GM23338 (cell line): Measurements from ENCODE around the gene CDC42BPA.

Source experiments
- CREB1 ChIP-seq: fragments of 250-450 bp; sonication (Bioruptor Pico); IDR thresholded peaks from 2 replicates; pipeline ENCODE4 v1.5.0; 2020; ENCODE audit warnings: low read depth, mild to moderate bottlenecking, moderate library complexity
- EZH2 ChIP-seq: fragments of 200-600 bp; sonication (generic); IDR thresholded peaks from one replicate; pipeline ENCODE4 v1.8.0; 2017; ENCODE audit warnings: antibody characterized with exemption, mild to moderate bottlenecking, low read depth; ENCODE audit not compliant: unreplicated experiment
- EZH2phosphoT487 ChIP-seq: fragments of 200-600 bp; sonication (generic); IDR thresholded peaks from one replicate; pipeline ENCODE4 v1.8.1; 2018; ENCODE audit warnings: antibody characterized with exemption; ENCODE audit not compliant: unreplicated experiment
- JUNB ChIP-seq: IDR thresholded peaks from one replicate; pipeline ENCODE4 v1.6.1; 2016; ENCODE audit warnings: antibody characterized with exemption; ENCODE audit not compliant: unreplicated experiment
- NANOG ChIP-seq: IDR thresholded peaks from 2 replicates; pipeline ENCODE4 v1.6.1; 2016; ENCODE audit warnings: antibody characterized with exemption, borderline replicate concordance
- POLR2AphosphoS5 ChIP-seq: IDR thresholded peaks from 2 replicates; pipeline ENCODE4 v1.6.1; 2016; ENCODE audit warnings: antibody characterized with exemption, low read depth
- STAT1 ChIP-seq: IDR thresholded peaks from one replicate; pipeline ENCODE4 v1.6.1; 2016; ENCODE audit warnings: antibody characterized with exemption; ENCODE audit not compliant: unreplicated experiment
- ZNF114 ChIP-seq: fragments of 250-450 bp; sonication (Bioruptor Pico); IDR thresholded peaks from 2 replicates; pipeline ENCODE4 v1.5.0; 2020; ENCODE audit warnings: mild to moderate bottlenecking, moderate library complexity
- ZNF331 ChIP-seq: fragments of 250-450 bp; sonication (Bioruptor Pico); IDR thresholded peaks from 2 replicates; pipeline ENCODE4 v1.5.0; 2020; ENCODE audit warnings: low read depth, mild to moderate bottlenecking, moderate library complexity
- TF ChIP-seq, protein P1 (sequence below), 2 experiments: fragments of 200-600 bp in 1 of 2; sonication (generic) in 1 of 2; conservative IDR thresholded peaks; 2 replicates each; pipeline versions ENCODE4 v1.5.1 to v1.6.1; 2016 to 2017; ENCODE audit warnings: antibody characterized with exemption in 2 of 2, low read depth in 2 of 2, mild to moderate bottlenecking in 2 of 2, moderate library complexity in 1 of 2
- TF ChIP-seq, protein P2 (sequence below): IDR thresholded peaks from one replicate; pipeline ENCODE4 v1.6.1; 2018; ENCODE audit warnings: antibody characterized with exemption; ENCODE audit not compliant: unreplicated experiment
- TF ChIP-seq, protein P3 (sequence below): IDR thresholded peaks from 2 replicates; pipeline ENCODE4 v1.6.1; 2016; ENCODE audit warnings: antibody characterized with exemption
- TF ChIP-seq, protein P4 (sequence below): fragments of 250-450 bp; sonication (Bioruptor Pico); IDR thresholded peaks from 2 replicates; pipeline ENCODE4 v1.5.0; 2020; ENCODE audit warnings: mild to moderate bottlenecking, moderate library complexity

DNA sequence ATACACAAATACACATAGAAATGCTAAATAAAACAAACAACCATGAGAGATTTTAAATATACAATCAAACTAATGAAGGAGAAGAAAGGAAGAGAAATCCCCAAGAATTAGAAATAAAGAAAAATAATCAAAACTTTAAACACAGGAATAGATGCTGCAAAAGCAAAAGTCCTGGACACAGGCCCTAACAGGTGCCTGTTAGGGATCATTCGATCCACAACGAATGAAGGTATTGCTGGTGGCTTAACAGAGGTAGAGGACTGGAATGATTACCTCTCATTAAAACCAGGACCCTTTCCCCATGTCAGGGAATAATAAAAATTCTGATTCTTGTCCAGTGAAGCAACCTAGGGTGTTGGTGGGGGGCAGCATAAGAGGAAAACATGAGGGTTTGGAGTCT is 56.8 kb downstream of the CDC42BPA start:
- TF ChIP-seq, protein P1, sequence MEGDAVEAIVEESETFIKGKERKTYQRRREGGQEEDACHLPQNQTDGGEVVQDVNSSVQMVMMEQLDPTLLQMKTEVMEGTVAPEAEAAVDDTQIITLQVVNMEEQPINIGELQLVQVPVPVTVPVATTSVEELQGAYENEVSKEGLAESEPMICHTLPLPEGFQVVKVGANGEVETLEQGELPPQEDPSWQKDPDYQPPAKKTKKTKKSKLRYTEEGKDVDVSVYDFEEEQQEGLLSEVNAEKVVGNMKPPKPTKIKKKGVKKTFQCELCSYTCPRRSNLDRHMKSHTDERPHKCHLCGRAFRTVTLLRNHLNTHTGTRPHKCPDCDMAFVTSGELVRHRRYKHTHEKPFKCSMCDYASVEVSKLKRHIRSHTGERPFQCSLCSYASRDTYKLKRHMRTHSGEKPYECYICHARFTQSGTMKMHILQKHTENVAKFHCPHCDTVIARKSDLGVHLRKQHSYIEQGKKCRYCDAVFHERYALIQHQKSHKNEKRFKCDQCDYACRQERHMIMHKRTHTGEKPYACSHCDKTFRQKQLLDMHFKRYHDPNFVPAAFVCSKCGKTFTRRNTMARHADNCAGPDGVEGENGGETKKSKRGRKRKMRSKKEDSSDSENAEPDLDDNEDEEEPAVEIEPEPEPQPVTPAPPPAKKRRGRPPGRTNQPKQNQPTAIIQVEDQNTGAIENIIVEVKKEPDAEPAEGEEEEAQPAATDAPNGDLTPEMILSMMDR (conservative IDR thresholded peaks at IDR 0.05; ENCODE audit: low read depth in 2 of 2), result no peak
- TF ChIP-seq POLR2AphosphoS5 (no peak), EZH2 (no peak), EZH2phosphoT487 (no peak), ZNF114 (CRISPR knock-in tag) (no peak), JUNB (no peak), NANOG (no peak), ZNF331 (no peak), CREB1 (no peak), STAT1 (no peak)
- TF ChIP-seq, protein P2, sequence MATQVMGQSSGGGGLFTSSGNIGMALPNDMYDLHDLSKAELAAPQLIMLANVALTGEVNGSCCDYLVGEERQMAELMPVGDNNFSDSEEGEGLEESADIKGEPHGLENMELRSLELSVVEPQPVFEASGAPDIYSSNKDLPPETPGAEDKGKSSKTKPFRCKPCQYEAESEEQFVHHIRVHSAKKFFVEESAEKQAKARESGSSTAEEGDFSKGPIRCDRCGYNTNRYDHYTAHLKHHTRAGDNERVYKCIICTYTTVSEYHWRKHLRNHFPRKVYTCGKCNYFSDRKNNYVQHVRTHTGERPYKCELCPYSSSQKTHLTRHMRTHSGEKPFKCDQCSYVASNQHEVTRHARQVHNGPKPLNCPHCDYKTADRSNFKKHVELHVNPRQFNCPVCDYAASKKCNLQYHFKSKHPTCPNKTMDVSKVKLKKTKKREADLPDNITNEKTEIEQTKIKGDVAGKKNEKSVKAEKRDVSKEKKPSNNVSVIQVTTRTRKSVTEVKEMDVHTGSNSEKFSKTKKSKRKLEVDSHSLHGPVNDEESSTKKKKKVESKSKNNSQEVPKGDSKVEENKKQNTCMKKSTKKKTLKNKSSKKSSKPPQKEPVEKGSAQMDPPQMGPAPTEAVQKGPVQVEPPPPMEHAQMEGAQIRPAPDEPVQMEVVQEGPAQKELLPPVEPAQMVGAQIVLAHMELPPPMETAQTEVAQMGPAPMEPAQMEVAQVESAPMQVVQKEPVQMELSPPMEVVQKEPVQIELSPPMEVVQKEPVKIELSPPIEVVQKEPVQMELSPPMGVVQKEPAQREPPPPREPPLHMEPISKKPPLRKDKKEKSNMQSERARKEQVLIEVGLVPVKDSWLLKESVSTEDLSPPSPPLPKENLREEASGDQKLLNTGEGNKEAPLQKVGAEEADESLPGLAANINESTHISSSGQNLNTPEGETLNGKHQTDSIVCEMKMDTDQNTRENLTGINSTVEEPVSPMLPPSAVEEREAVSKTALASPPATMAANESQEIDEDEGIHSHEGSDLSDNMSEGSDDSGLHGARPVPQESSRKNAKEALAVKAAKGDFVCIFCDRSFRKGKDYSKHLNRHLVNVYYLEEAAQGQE, result no peak
- TF ChIP-seq, protein P3, sequence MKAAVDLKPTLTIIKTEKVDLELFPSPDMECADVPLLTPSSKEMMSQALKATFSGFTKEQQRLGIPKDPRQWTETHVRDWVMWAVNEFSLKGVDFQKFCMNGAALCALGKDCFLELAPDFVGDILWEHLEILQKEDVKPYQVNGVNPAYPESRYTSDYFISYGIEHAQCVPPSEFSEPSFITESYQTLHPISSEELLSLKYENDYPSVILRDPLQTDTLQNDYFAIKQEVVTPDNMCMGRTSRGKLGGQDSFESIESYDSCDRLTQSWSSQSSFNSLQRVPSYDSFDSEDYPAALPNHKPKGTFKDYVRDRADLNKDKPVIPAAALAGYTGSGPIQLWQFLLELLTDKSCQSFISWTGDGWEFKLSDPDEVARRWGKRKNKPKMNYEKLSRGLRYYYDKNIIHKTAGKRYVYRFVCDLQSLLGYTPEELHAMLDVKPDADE, result no peak
- TF ChIP-seq, protein P4, sequence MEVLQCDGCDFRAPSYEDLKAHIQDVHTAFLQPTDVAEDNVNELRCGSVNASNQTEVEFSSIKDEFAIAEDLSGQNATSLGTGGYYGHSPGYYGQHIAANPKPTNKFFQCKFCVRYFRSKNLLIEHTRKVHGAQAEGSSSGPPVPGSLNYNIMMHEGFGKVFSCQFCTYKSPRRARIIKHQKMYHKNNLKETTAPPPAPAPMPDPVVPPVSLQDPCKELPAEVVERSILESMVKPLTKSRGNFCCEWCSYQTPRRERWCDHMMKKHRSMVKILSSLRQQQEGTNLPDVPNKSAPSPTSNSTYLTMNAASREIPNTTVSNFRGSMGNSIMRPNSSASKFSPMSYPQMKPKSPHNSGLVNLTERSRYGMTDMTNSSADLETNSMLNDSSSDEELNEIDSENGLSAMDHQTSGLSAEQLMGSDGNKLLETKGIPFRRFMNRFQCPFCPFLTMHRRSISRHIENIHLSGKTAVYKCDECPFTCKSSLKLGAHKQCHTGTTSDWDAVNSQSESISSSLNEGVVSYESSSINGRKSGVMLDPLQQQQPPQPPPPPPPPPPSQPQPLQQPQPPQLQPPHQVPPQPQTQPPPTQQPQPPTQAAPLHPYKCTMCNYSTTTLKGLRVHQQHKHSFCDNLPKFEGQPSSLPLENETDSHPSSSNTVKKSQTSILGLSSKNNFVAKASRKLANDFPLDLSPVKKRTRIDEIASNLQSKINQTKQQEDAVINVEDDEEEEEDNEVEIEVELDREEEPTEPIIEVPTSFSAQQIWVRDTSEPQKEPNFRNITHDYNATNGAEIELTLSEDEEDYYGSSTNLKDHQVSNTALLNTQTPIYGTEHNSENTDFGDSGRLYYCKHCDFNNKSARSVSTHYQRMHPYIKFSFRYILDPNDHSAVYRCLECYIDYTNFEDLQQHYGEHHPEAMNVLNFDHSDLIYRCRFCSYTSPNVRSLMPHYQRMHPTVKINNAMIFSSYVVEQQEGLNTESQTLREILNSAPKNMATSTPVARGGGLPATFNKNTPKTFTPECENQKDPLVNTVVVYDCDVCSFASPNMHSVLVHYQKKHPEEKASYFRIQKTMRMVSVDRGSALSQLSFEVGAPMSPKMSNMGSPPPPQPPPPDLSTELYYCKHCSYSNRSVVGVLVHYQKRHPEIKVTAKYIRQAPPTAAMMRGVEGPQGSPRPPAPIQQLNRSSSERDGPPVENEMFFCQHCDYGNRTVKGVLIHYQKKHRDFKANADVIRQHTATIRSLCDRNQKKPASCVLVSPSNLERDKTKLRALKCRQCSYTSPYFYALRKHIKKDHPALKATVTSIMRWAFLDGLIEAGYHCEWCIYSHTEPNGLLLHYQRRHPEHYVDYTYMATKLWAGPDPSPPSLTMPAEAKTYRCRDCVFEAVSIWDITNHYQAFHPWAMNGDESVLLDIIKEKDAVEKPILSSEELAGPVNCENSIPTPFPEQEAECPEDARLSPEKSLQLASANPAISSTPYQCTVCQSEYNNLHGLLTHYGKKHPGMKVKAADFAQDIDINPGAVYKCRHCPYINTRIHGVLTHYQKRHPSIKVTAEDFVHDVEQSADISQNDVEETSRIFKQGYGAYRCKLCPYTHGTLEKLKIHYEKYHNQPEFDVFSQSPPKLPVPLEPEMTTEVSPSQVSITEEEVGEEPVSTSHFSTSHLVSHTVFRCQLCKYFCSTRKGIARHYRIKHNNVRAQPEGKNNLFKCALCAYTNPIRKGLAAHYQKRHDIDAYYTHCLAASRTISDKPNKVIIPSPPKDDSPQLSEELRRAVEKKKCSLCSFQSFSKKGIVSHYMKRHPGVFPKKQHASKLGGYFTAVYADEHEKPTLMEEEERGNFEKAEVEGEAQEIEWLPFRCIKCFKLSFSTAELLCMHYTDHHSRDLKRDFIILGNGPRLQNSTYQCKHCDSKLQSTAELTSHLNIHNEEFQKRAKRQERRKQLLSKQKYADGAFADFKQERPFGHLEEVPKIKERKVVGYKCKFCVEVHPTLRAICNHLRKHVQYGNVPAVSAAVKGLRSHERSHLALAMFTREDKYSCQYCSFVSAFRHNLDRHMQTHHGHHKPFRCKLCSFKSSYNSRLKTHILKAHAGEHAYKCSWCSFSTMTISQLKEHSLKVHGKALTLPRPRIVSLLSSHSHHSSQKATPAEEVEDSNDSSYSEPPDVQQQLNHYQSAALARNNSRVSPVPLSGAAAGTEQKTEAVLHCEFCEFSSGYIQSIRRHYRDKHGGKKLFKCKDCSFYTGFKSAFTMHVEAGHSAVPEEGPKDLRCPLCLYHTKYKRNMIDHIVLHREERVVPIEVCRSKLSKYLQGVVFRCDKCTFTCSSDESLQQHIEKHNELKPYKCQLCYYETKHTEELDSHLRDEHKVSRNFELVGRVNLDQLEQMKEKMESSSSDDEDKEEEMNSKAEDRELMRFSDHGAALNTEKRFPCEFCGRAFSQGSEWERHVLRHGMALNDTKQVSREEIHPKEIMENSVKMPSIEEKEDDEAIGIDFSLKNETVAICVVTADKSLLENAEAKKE, result no peak
